Spleen (tissue), 11 donors: ENCODE results near the gene ANKFN1. TPM values are rescaled to one million over a fixed set of nuclear protein-coding genes. Genes with fewer than 3 reads are reported as not detected.
A peak's percentile ranks its signal among the peaks of the same experiment; 100 is the strongest.

Experiments
- DNase-seq: peaks from one replicate; pipeline ENCODE4 v3.0.0-alpha.2; 2020
- H3K27ac ChIP-seq, 8 donors: fragments of 200-600 bp; sonication (generic) in 7 of 8; 1 replicate in 4 of 8; 2 replicates in 4 of 8; pipeline versions ENCODE4 v1.5.0 to v1.8.0; 2016 to 2021; ENCODE audit warnings: inconsistent platforms in 4 of 8, mild to moderate bottlenecking in 4 of 8, moderate library complexity in 1 of 8
- H3K27me3 ChIP-seq, 7 donors: fragments of 200-600 bp; sonication (generic) in 6 of 7; replicated peaks in 1 of 7; 1 replicate in 4 of 7; 2 replicates in 3 of 7; pipeline versions ENCODE4 v1.5.0 to v1.8.0; 2016 to 2021; ENCODE audit warnings: inconsistent platforms in 3 of 7, mild to moderate bottlenecking in 1 of 7
- H3K36me3 ChIP-seq, 6 donors: fragments of 200-600 bp; sonication (generic) in 5 of 6; 1 replicate in 4 of 6; 2 replicates in 2 of 6; pipeline versions ENCODE4 v1.5.0 to v1.8.0; 2016 to 2021; ENCODE audit warnings: inconsistent platforms in 2 of 6
- H3K4me1 ChIP-seq, 6 donors: fragments of 200-600 bp; sonication (generic) in 5 of 6; 1 replicate in 3 of 6; 2 replicates in 3 of 6; pipeline versions ENCODE4 v1.5.0 to v1.8.0; 2016 to 2021; ENCODE audit warnings: inconsistent platforms in 3 of 6
- H3K4me3 ChIP-seq, 8 donors: fragments of 200-600 bp; sonication (generic) in 7 of 8; 1 replicate in 4 of 8; 2 replicates in 4 of 8; pipeline versions ENCODE4 v1.5.0 to v1.8.0; 2016 to 2021; ENCODE audit warnings: inconsistent platforms in 4 of 8, mild to moderate bottlenecking in 4 of 8, moderate library complexity in 2 of 8
- H3K9me3 ChIP-seq, 8 donors: fragments of 200-600 bp; sonication (generic) in 7 of 8; 1 replicate in 4 of 8; 2 replicates in 4 of 8; pipeline versions ENCODE4 v1.5.0 to v1.8.0; 2016 to 2021; ENCODE audit warnings: inconsistent platforms in 4 of 8
- CTCF ChIP-seq, 11 experiments: fragments of 200-600 bp in 7 of 11; fragments of 450-650 bp in 4 of 11; sonication (generic) in 4 of 11; IDR thresholded peaks in 8 of 11; conservative IDR thresholded peaks in 3 of 11; 1 replicate in 7 of 11; 2 replicates in 4 of 11; pipeline versions ENCODE4 v1.4.0 to v1.8.0; 2016 to 2021; ENCODE audit warnings: antibody characterized with exemption in 11 of 11, inconsistent platforms in 4 of 11, mild to moderate bottlenecking in 1 of 11
- POLR2A ChIP-seq, 3 donors: fragments of 450-650 bp; IDR thresholded peaks; one replicate each; pipeline ENCODE4 v1.5.1; 2017; ENCODE audit warnings: antibody characterized with exemption in 3 of 3, mild to moderate bottlenecking in 1 of 3
- POLR2AphosphoS5 ChIP-seq, 3 donors: sonication (generic); formaldehyde crosslinking; IDR thresholded peaks; one replicate each; pipeline ENCODE4 v1.5.1; 2017; ENCODE audit warnings: antibody characterized with exemption in 3 of 3
- WGBS, 5 donors: extraction: QIAGEN DNeasy Blood & Tissue Kit in 3 of 5; methylation state at CpG; one replicate each; pipeline versions ENCODE4 v1.1.5 to v1.1.7; 2013 to 2018; 5-methylcytosine and 5-hydroxymethylcytosine counted together
- intact Hi-C: fragments of 100-400 bp; cut with DNase I; formaldehyde crosslinking; loops from one replicate; pipeline ENCODE4 v1.15.0; 2023; ENCODE audit warnings: low total_unique reads
- polyA plus RNA-seq, 3 donors: library from polyadenylated mRNA; stranded (reverse); fragments of 200-250 nt; gene quantifications; one replicate each; pipeline ENCODE4 v1.2.1, GENCODE V29; 2013
- total RNA-seq, 7 donors: library from RNA; depleted of rRNA in 3 of 7; stranded (reverse); fragments of >200 nt in 3 of 7; fragmentation: NEBNext Ultra II Directional in 4 of 7; extraction: Animal tissue kit (Norgen Biotek cat#: 25700) in 4 of 7; gene quantifications; one replicate each; pipeline versions ENCODE4 v1.1.0 to v1.2.1, GENCODE V29; 2016 to 2021
- donor health status: healthy with polysubstance abuse.
- donor health status: DM: no; HTN: no; CAD: no; lungs with moderate emphysema.
- donor health status: DM: no; HTN: no; CAD: no.
- donor health status: Bipolar disorder and iron deficiency.
- donor health status: healthy.
- donor health status: DM: no; HTN: no; CAD: no.
- donor health status: DM: yes; HTN: yes; CAD: no.

ANKFN1 gene
- total and polyA plus RNA-seq, 10 donors, result 0.19 to 0.58 TPM; not detected in 8

GRCh38 chr17:56159826-56160380 lies 6.6 kb downstream of the ANKFN1 start:
- 41 to 78% (median 66%) methylated on average over 1 of the region's 1 CpG for WGBS, 5 donors
- DNase-seq, result no peak
- Histone ChIP-seq H3K4me1 (peaks cover 0 to 6% (median 0%) of the 10 kb centered on the region in 6 donors), H3K27ac (peak overlapping the region in 2 of 8 donors; percentile 33 to 44), H3K4me3 (no peak overlapping the region), H3K27me3 (no peaks in the 10 kb centered on the region), H3K9me3 (no peaks in the 10 kb centered on the region), H3K36me3 (no peaks in the 10 kb centered on the region)
- intact Hi-C loops, result no loop called here
- TF ChIP-seq CTCF (IDR thresholded peaks at IDR 0.05 in 8 of 11, conservative IDR thresholded peaks at IDR 0.05 in 3 of 11) (no peak), POLR2AphosphoS5 (IDR thresholded peaks at IDR 0.05) (no peak), POLR2A (IDR thresholded peaks at IDR 0.05) (no peak)

GRCh38 chr17:56160422-56160821 lies 7.1 kb downstream of the ANKFN1 start:
- H3K36me3 ChIP-seq, result no peaks in the 10 kb centered on the region
- intact Hi-C loops, result no loop called here
- H3K9me3 ChIP-seq, result no peaks in the 10 kb centered on the region
- peaks cover 0 to 6% (median 0%) of the 10 kb centered on the region in 6 donors for H3K4me1 ChIP-seq
- TF ChIP-seq POLR2AphosphoS5 (IDR thresholded peaks at IDR 0.05), result no peak
- no peak for TF ChIP-seq POLR2A (IDR thresholded peaks at IDR 0.05)
- TF ChIP-seq CTCF (IDR thresholded peaks at IDR 0.05 in 8 of 11, conservative IDR thresholded peaks at IDR 0.05 in 3 of 11), result no peak
- H3K4me3 ChIP-seq, result no peak overlapping the region
- H3K27me3 ChIP-seq, result no peaks in the 10 kb centered on the region
- WGBS, 5 donors, result 79 to 88% (median 84%) methylated on average over 3 of the region's 3 CpGs
- no peak for DNase-seq
- no peak overlapping the region for H3K27ac ChIP-seq

- Histone ChIP-seq H3K36me3 (no peaks in the 10 kb centered on the region), H3K9me3 (no peaks in the 10 kb centered on the region), H3K4me1 (no peaks in the 10 kb centered on the region), H3K27ac (no peak overlapping the region), H3K27me3 (no peaks in the 10 kb centered on the region), H3K4me3 (no peak overlapping the region)
- DNase-seq, result no peak
- WGBS, 5 donors, result 82 to 90% (median 87%) methylated on average over 8 of the region's 8 CpGs
- intact Hi-C loops, result no loop called here
- TF ChIP-seq POLR2A (IDR thresholded peaks at IDR 0.05) (no peak), POLR2AphosphoS5 (IDR thresholded peaks at IDR 0.05) (no peak), CTCF (IDR thresholded peaks at IDR 0.05 in 8 of 11, conservative IDR thresholded peaks at IDR 0.05 in 3 of 11) (no peak)
These were observed 11.9 kb downstream of the ANKFN1 start for GRCh38 chr17:56165072-56165641.

- no peak overlapping the region for H3K27ac ChIP-seq
- H3K27me3 ChIP-seq, result no peaks in the 10 kb centered on the region
- no peak for DNase-seq
- H3K4me1 ChIP-seq, result no peaks in the 10 kb centered on the region
- H3K36me3 ChIP-seq, result no peaks in the 10 kb centered on the region
- intact Hi-C loops, result no loop called here
- H3K9me3 ChIP-seq, result no peaks in the 10 kb centered on the region
- WGBS, 5 donors, result 67 to 88% (median 72%) methylated on average over 2 of the region's 2 CpGs
- H3K4me3 ChIP-seq, result no peak overlapping the region
- TF ChIP-seq CTCF (IDR thresholded peaks at IDR 0.05 in 8 of 11, conservative IDR thresholded peaks at IDR 0.05 in 3 of 11) (no peak), POLR2AphosphoS5 (IDR thresholded peaks at IDR 0.05) (no peak), POLR2A (IDR thresholded peaks at IDR 0.05) (no peak)
These were observed 14.2 kb downstream of the ANKFN1 start for GRCh38 chr17:56167491-56167890.
